Adrenal gland (tissue), 12 donors: Measurements from ENCODE around the gene AGPAT3. TPM values are rescaled to one million over a fixed set of nuclear protein-coding genes. Genes with fewer than 3 reads are reported as not detected.

Source experiments
- DNase-seq, 7 donors: peaks; one replicate each; pipeline ENCODE4 v3.0.0-alpha.2; 2019 to 2020
- H3K27ac ChIP-seq, 5 donors: fragments of 200-600 bp; sonication (generic) in 4 of 5; 1 replicate in 3 of 5; 2 replicates in 2 of 5; pipeline versions ENCODE4 v1.5.1 to v1.8.0; 2016 to 2020; ENCODE audit warnings: mild to moderate bottlenecking in 1 of 5
- H3K27me3 ChIP-seq: fragments of 200-600 bp; 2 replicates; pipeline ENCODE4 v1.8.0; 2021
- H3K36me3 ChIP-seq, 2 donors: fragments of 200-600 bp; replicated peaks in 1 of 2; 1 replicate in 1 of 2; 2 replicates in 1 of 2; pipeline versions ENCODE4 v1.5.1 to v1.8.0; 2018 to 2022
- H3K4me1 ChIP-seq, 2 donors: fragments of 200-600 bp; replicated peaks in 1 of 2; 1 replicate in 1 of 2; 2 replicates in 1 of 2; pipeline versions ENCODE4 v1.5.1 to v1.8.0; 2018 to 2021
- H3K4me3 ChIP-seq, 4 donors: fragments of 200-600 bp; sonication (generic) in 3 of 4; one replicate each; pipeline ENCODE4 v1.5.1; 2016 to 2018
- H3K9me3 ChIP-seq, 3 donors: fragments of 200-600 bp; sonication (generic) in 1 of 3; replicated peaks in 1 of 3; 1 replicate in 2 of 3; 2 replicates in 1 of 3; pipeline versions ENCODE4 v1.5.1 to v1.8.0; 2016 to 2021
- CTCF ChIP-seq, 6 experiments: fragments of 450-650 bp in 4 of 6; fragments of 200-600 bp in 2 of 6; sonication (generic) in 1 of 6; IDR thresholded peaks; 1 replicate in 5 of 6; 2 replicates in 1 of 6; pipeline versions ENCODE4 v1.5.1 to v1.8.0; 2016 to 2021; ENCODE audit warnings: antibody characterized with exemption in 6 of 6, mild to moderate bottlenecking in 2 of 6, moderate library complexity in 1 of 6
- POLR2A ChIP-seq, 2 donors: fragments of 450-650 bp; IDR thresholded peaks; one replicate each; pipeline ENCODE4 v1.6.1; 2017; ENCODE audit warnings: antibody characterized with exemption in 2 of 2, mild to moderate bottlenecking in 2 of 2, moderate library complexity in 1 of 2
- whole genome bisulfite sequencing, 4 donors: extraction: QIAGEN DNeasy Blood & Tissue Kit in 2 of 4; methylation state at CpG; one replicate each; pipeline versions ENCODE4 v1.1.5 to v1.1.7; 2013 to 2017; 5-methylcytosine and 5-hydroxymethylcytosine counted together
- intact Hi-C, 2 donors: fragments of 100-400 bp; cut with DNase I; formaldehyde crosslinking; loops; one replicate each; pipeline versions ENCODE4 v1.14.1 to v1.15.0; 2022 to 2023
- polyA plus RNA-seq, 3 donors: library from polyadenylated mRNA; stranded (reverse); fragments of 200-250 nt in 2 of 3; fragments of 350-450 nt in 1 of 3; fragmentation: Illumina TruSeq in 1 of 3; extraction: RNeasy Lipid Tissue Mini Kit (QIAGEN cat#74804) in 1 of 3; gene quantifications; one replicate each; pipeline ENCODE4 v1.2.3, GENCODE V29; 2013 to 2014
- total RNA-seq, 9 donors: library from RNA; depleted of rRNA in 4 of 9; stranded (reverse); fragments of >200 nt in 4 of 9; fragments of 120-200 nt in 1 of 9; fragmentation: NEBNext Ultra II Directional in 1 of 9; extraction: Animal tissue kit (Norgen Biotek cat#: 25700) in 1 of 9; gene quantifications; one replicate each; pipeline versions ENCODE4 v1.1.0 to v1.2.4, GENCODE V29; 2013 to 2023
- donor health status: healthy with polysubstance abuse.
- donor health status: Bipolar disorder and iron deficiency.
- donor health status: DM: yes; HTN: yes; CAD: no.
- donor health status: DM: no; HTN: no; CAD: no.
- donor health status: DM: no; HTN: no; CAD: no.
- donor health status: DM: yes; HTN: yes; CAD: no.

The AGPAT3 gene
- total and polyA plus RNA-seq, 12 donors: 25.3 to 88.9 (median 47.8) TPM

GRCh38 chr21:43975469-43976098, 110.6 kb downstream of the AGPAT3 start:
- H3K9me3 ChIP-seq: no peaks in the 10 kb centered on the region
- WGBS, 4 donors: 19 to 31% (median 25%) methylated on average over 20 to 24 of the region's 24 CpGs
- H3K36me3 ChIP-seq: peaks cover 0 to 27% of the 10 kb centered on the region in 2 donors
- no peak overlapping the region for H3K4me3 ChIP-seq
- intact Hi-C loops: loop anchor here in 1 of 2 donors (2.0 kb wide), 1 partner anchor 165 kb away; no protein-coding TSS in a partner anchor
- DNase-seq: peak; percentile 74 to 92 (median 84)
- no peaks in the 10 kb centered on the region for H3K4me1 ChIP-seq
- H3K27me3 ChIP-seq: no peaks in the 10 kb centered on the region
- TF ChIP-seq POLR2A (IDR thresholded peaks at IDR 0.05) (no peak), CTCF (IDR thresholded peaks at IDR 0.05) (peak; percentile 88 to 98 (median 94))
- H3K27ac ChIP-seq: no peak overlapping the region

- WGBS, 4 donors: 89 to 92% (median 90%) methylated on average over 9 of the region's 9 CpGs
- Histone ChIP-seq H3K27ac (no peak overlapping the region), H3K4me1 (no peaks in the 10 kb centered on the region), H3K4me3 (no peak overlapping the region), H3K9me3 (no peaks in the 10 kb centered on the region), H3K27me3 (no peaks in the 10 kb centered on the region), H3K36me3 (peaks cover 0 to 27% of the 10 kb centered on the region in 2 donors)
- no peak for DNase-seq
- intact Hi-C loops: loop anchor here in 1 of 2 donors (2.0 kb wide), 1 partner anchor 166 kb away; no protein-coding TSS in a partner anchor
- TF ChIP-seq POLR2A (IDR thresholded peaks at IDR 0.05) (no peak), CTCF (IDR thresholded peaks at IDR 0.05) (no peak)
Measured at GRCh38 chr21:43976661-43977060, 111.6 kb downstream of the AGPAT3 start.

GRCh38 chr21:43978060-43978459, 113.0 kb downstream of the AGPAT3 start:
- Histone ChIP-seq H3K36me3 (peaks cover 0 to 35% of the 10 kb centered on the region in 2 donors), H3K9me3 (no peaks in the 10 kb centered on the region), H3K4me1 (no peaks in the 10 kb centered on the region), H3K27ac (no peak overlapping the region), H3K27me3 (no peaks in the 10 kb centered on the region), H3K4me3 (no peak overlapping the region)
- intact Hi-C loops: no loop called here
- 93 to 96% (median 95%) methylated on average over 10 of the region's 10 CpGs for WGBS, 4 donors
- TF ChIP-seq POLR2A (IDR thresholded peaks at IDR 0.05): no peak
- no peak for TF ChIP-seq CTCF (IDR thresholded peaks at IDR 0.05)
- no peak for DNase-seq

GRCh38 chr21:43979654-43980053, 114.6 kb downstream of the AGPAT3 start:
- H3K27me3 ChIP-seq: no peaks in the 10 kb centered on the region
- H3K9me3 ChIP-seq: no peaks in the 10 kb centered on the region
- H3K4me1 ChIP-seq: no peaks in the 10 kb centered on the region
- intact Hi-C loops: no loop called here
- no peak overlapping the region for H3K4me3 ChIP-seq
- no peak overlapping the region for H3K27ac ChIP-seq
- DNase-seq: no peak
- WGBS, 4 donors: 82 to 91% (median 85%) methylated on average over 7 of the region's 7 CpGs
- TF ChIP-seq CTCF (IDR thresholded peaks at IDR 0.05): no peak
- no peak for TF ChIP-seq POLR2A (IDR thresholded peaks at IDR 0.05)
- peaks cover 0 to 37% of the 10 kb centered on the region in 2 donors for H3K36me3 ChIP-seq
